ENCODE measurements around the gene CTCF. TPM values are rescaled to one million over a fixed set of nuclear protein-coding genes. Genes with fewer than 3 reads are reported as not detected.

The CTCF gene
- total and polyA plus RNA-seq, 7 experiments from 2014 or later, result 49.8 to 78.6 (median 59.8) TPM

GRCh38 chr16:67598527-67598926 is 36.2 kb downstream of the CTCF start:
- Mint-ChIP-seq H3K9me3 (peaks cover 0 to 2% (median 0%) of the 10 kb centered on the region in 11 donors), H3K36me3 (peaks cover 0 to 12% (median 3%) of the 10 kb centered on the region in 5 donors), H3K27ac (peak overlapping the region in 4 of 9 donors; percentile 0 to 54 (median 40)), H3K27me3 (no peaks in the 10 kb centered on the region), H3K4me1 (peaks cover 37 to 61% (median 55%) of the 10 kb centered on the region in 7 donors), H3K4me3 (no peak overlapping the region)
- Histone ChIP-seq H3K27ac (ENCODE audit: low read depth, low read length) (peak overlapping the region; percentile 12), H3K9me3 (ENCODE audit: control insufficient read depth in 2 of 3, low read length in 3 of 3) (no peaks in the 10 kb centered on the region), H3K4me3 (ENCODE audit: low read length) (no peak overlapping the region), H3K27me3 (ENCODE audit: control insufficient read depth in 2 of 2, insufficient read depth in 2 of 2, low read length in 2 of 2) (no peaks in the 10 kb centered on the region), H3K36me3 (ENCODE audit: control insufficient read depth in 2 of 3, insufficient read depth in 3 of 3, low read length in 3 of 3) (peaks cover 0 to 18% (median 0%) of the 10 kb centered on the region in 3 experiments), H3K4me1 (ENCODE audit: control insufficient read depth in 2 of 2, insufficient read depth in 2 of 2, low read length in 2 of 2) (peaks cover 0 to 9% of the 10 kb centered on the region in 2 donors)
- POLR2A ChIA-PET, result no interaction called here
- intact Hi-C loops (cut with micrococcal nuclease), result no loop called here
- CTCF ChIA-PET, result interaction anchor here (1.5 to 1.8 kb wide), 2 partner anchors 36 to 51 kb away, joined by 7 read pairs; partner anchors contain the start of gene CTCF
- DNase-seq, result no peak
- no peak for ATAC-seq

- no peak overlapping the region for H3K4me3 Mint-ChIP-seq
- H3K36me3 Mint-ChIP-seq, result peaks cover 0 to 9% (median under 1%) of the 10 kb centered on the region in 5 donors
- peak overlapping the region in 8 of 9 donors; percentile 1 to 46 (median 26) for H3K27ac Mint-ChIP-seq
- H3K9me3 Mint-ChIP-seq, result peaks cover 0 to 2% (median 0%) of the 10 kb centered on the region in 11 donors
- ChIA-PET CTCF (no interaction called here), POLR2A (interaction anchor here (0.8 kb wide), 1 partner anchor 408 kb away, joined by 3 read pairs; no protein-coding TSS in a partner anchor)
- H3K27me3 Mint-ChIP-seq, result no peaks in the 10 kb centered on the region
- H3K36me3 ChIP-seq (ENCODE audit: control insufficient read depth in 2 of 3, insufficient read depth in 3 of 3, low read length in 3 of 3), result peaks cover 0 to 9% (median under 1%) of the 10 kb centered on the region in 3 experiments
- peaks cover 0 to 4% of the 10 kb centered on the region in 2 donors for H3K4me1 ChIP-seq (ENCODE audit: control insufficient read depth in 2 of 2, insufficient read depth in 2 of 2, low read length in 2 of 2)
- no peaks in the 10 kb centered on the region for H3K9me3 ChIP-seq (ENCODE audit: control insufficient read depth in 2 of 3, low read length in 3 of 3)
- ATAC-seq, result no peak
- no peak overlapping the region for H3K4me3 ChIP-seq (ENCODE audit: low read length)
- H3K27me3 ChIP-seq (ENCODE audit: control insufficient read depth in 2 of 2, insufficient read depth in 2 of 2, low read length in 2 of 2), result no peaks in the 10 kb centered on the region
- no peak overlapping the region for H3K27ac ChIP-seq (ENCODE audit: low read depth, low read length)
- intact Hi-C loops (cut with micrococcal nuclease), result no loop called here
- peaks cover 26 to 33% (median 29%) of the 10 kb centered on the region in 7 donors for H3K4me1 Mint-ChIP-seq
- DNase-seq, result no peak
Observed at GRCh38 chr16:67605641-67606040, 43.3 kb downstream of the CTCF start.

DNA sequence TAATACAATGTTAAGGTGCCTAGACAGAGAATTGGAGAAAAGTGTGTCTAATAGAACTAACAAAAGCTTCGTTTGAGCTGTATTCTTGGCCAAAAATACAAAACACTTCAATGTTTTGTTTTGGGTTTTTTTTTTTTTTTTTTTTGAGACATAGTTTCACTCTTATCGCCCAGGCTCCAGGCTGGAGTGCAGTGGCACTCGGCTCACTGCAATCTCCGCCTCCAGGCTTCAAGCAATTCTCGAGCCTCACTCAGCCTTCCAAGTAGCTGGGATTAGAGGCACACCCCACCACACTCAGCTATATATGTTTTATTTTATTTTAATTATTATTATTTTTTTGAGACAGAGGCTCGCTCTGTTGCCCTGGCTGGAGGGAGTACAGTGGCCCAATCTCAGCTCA is 44.3 kb downstream of the CTCF start:
- Histone ChIP-seq H3K4me3 (ENCODE audit: low read length) (no peak overlapping the region), H3K36me3 (ENCODE audit: control insufficient read depth in 2 of 3, insufficient read depth in 3 of 3, low read length in 3 of 3) (peaks cover 3 to 19% (median 10%) of the 10 kb centered on the region in 3 experiments), H3K27ac (ENCODE audit: low read depth, low read length) (no peak overlapping the region), H3K9me3 (ENCODE audit: control insufficient read depth in 2 of 3, low read length in 3 of 3) (no peaks in the 10 kb centered on the region), H3K27me3 (ENCODE audit: control insufficient read depth in 2 of 2, insufficient read depth in 2 of 2, low read length in 2 of 2) (no peaks in the 10 kb centered on the region), H3K4me1 (ENCODE audit: control insufficient read depth in 2 of 2, insufficient read depth in 2 of 2, low read length in 2 of 2) (peaks cover 0 to 4% of the 10 kb centered on the region in 2 donors)
- ChIA-PET CTCF (interaction anchor here (0.9 kb wide), 1 partner anchor 15 kb away, joined by 3 read pairs; no protein-coding TSS in a partner anchor), POLR2A (no interaction called here)
- intact Hi-C loops (cut with micrococcal nuclease), result no loop called here
- ATAC-seq (no peak), DNase-seq (no peak)
- Mint-ChIP-seq H3K4me1 (peaks cover 20 to 26% (median 22%) of the 10 kb centered on the region in 7 donors), H3K27ac (peak overlapping the region in 3 of 9 donors; percentile 2 to 46 (median 6)), H3K4me3 (no peak overlapping the region), H3K27me3 (no peaks in the 10 kb centered on the region), H3K36me3 (peaks cover 3 to 11% (median 9%) of the 10 kb centered on the region in 5 donors), H3K9me3 (no peaks in the 10 kb centered on the region)

- Mint-ChIP-seq H3K27me3 (no peaks in the 10 kb centered on the region), H3K4me3 (no peak overlapping the region), H3K27ac (peak overlapping the region in 3 of 9 donors; percentile 0 to 51 (median 4)), H3K36me3 (peaks cover 6 to 14% (median 10%) of the 10 kb centered on the region in 5 donors), H3K9me3 (no peaks in the 10 kb centered on the region), H3K4me1 (peaks cover 13 to 24% (median 21%) of the 10 kb centered on the region in 7 donors)
- ChIA-PET CTCF (no interaction called here), POLR2A (interaction anchor here (0.7 kb wide), 1 partner anchor 8 kb away, joined by 3 read pairs; no protein-coding TSS in a partner anchor)
- DNase-seq, result no peak
- ATAC-seq, result no peak
- no peak overlapping the region for H3K27ac ChIP-seq (ENCODE audit: low read depth, low read length)
- peaks cover 8 to 35% (median 19%) of the 10 kb centered on the region in 3 experiments for H3K36me3 ChIP-seq (ENCODE audit: control insufficient read depth in 2 of 3, insufficient read depth in 3 of 3, low read length in 3 of 3)
- intact Hi-C loops (cut with micrococcal nuclease), result no loop called here
- no peaks in the 10 kb centered on the region for H3K9me3 ChIP-seq (ENCODE audit: control insufficient read depth in 2 of 3, low read length in 3 of 3)
- peaks cover 0 to 4% of the 10 kb centered on the region in 2 donors for H3K4me1 ChIP-seq (ENCODE audit: control insufficient read depth in 2 of 2, insufficient read depth in 2 of 2, low read length in 2 of 2)
- no peak overlapping the region for H3K4me3 ChIP-seq (ENCODE audit: low read length)
- no peaks in the 10 kb centered on the region for H3K27me3 ChIP-seq (ENCODE audit: control insufficient read depth in 2 of 2, insufficient read depth in 2 of 2, low read length in 2 of 2)
Observed at GRCh38 chr16:67608364-67608763, 46.0 kb downstream of the CTCF start.

DNA sequence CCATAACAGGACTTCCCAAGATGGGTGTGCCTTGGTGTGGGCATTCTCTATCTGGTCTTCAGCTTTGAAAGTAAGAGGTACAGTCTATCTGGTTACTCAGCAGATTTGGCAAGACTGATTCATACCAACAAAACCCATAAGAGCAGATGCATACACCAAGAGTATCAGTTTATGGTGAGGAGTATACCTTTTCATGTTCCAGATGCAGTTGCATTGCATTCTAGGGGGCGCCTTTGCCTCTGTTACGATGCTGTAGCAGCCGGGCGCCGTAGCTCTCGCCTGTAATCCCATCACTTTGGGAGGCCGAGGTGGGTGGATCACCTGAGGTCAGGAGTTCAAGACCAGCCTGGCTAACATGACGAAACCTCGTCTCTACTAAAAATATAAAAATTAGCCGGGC is 51.5 kb downstream of the CTCF start:
- intact Hi-C loops (cut with micrococcal nuclease), result no loop called here
- DNase-seq (no peak), ATAC-seq (no peak)
- H3K27ac Mint-ChIP-seq, result no peak overlapping the region
- no peaks in the 10 kb centered on the region for H3K9me3 Mint-ChIP-seq
- Histone ChIP-seq H3K4me3 (ENCODE audit: low read length) (no peak overlapping the region), H3K36me3 (ENCODE audit: control insufficient read depth in 2 of 3, insufficient read depth in 3 of 3, low read length in 3 of 3) (peaks cover 23 to 73% (median 28%) of the 10 kb centered on the region in 3 experiments), H3K9me3 (ENCODE audit: control insufficient read depth in 2 of 3, low read length in 3 of 3) (no peaks in the 10 kb centered on the region), H3K27me3 (ENCODE audit: control insufficient read depth in 2 of 2, insufficient read depth in 2 of 2, low read length in 2 of 2) (no peaks in the 10 kb centered on the region), H3K27ac (ENCODE audit: low read depth, low read length) (no peak overlapping the region), H3K4me1 (ENCODE audit: control insufficient read depth in 2 of 2, insufficient read depth in 2 of 2, low read length in 2 of 2) (no peaks in the 10 kb centered on the region)
- POLR2A ChIA-PET, result interaction anchor here (0.8 to 1.5 kb wide), 3 partner anchors 37 to 66 kb away, joined by 3 read pairs; no protein-coding TSS in a partner anchor
- H3K4me1 Mint-ChIP-seq, result peaks cover 0 to 4% (median 0%) of the 10 kb centered on the region in 7 donors
- H3K4me3 Mint-ChIP-seq, result no peak overlapping the region
- H3K27me3 Mint-ChIP-seq, result no peaks in the 10 kb centered on the region
- peaks cover 11 to 34% (median 18%) of the 10 kb centered on the region in 5 donors for H3K36me3 Mint-ChIP-seq
- CTCF ChIA-PET, result interaction anchor here (0.7 to 4.6 kb wide), 2 partner anchors 66 to 97 kb away, joined by 3 to 14 read pairs; no protein-coding TSS in a partner anchor

DNA sequence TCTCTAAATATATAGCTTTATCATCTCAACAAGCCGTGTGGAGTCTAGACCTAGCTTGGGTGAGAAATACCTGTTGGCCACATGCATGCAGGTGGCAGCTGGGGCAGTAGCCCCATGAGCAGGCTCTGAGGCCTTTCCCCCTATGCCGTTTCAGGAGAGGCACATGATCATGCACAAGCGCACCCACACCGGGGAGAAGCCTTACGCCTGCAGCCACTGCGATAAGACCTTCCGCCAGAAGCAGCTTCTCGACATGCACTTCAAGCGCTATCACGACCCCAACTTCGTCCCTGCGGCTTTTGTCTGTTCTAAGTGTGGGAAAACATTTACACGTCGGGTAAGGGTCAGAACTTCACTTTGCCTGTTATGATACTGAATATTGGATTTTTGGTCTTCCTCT is 65.9 kb downstream of the CTCF start:
- Histone ChIP-seq H3K27me3 (ENCODE audit: control insufficient read depth in 2 of 2, insufficient read depth in 2 of 2, low read length in 2 of 2) (no peaks in the 10 kb centered on the region), H3K4me3 (ENCODE audit: low read length) (no peak overlapping the region), H3K36me3 (ENCODE audit: control insufficient read depth in 2 of 3, insufficient read depth in 3 of 3, low read length in 3 of 3) (peaks cover 14 to 82% (median 39%) of the 10 kb centered on the region in 3 experiments), H3K4me1 (ENCODE audit: control insufficient read depth in 2 of 2, insufficient read depth in 2 of 2, low read length in 2 of 2) (no peaks in the 10 kb centered on the region), H3K9me3 (ENCODE audit: control insufficient read depth in 2 of 3, low read length in 3 of 3) (no peaks in the 10 kb centered on the region), H3K27ac (ENCODE audit: low read depth, low read length) (no peak overlapping the region)
- intact Hi-C loops (cut with micrococcal nuclease), result no loop called here
- POLR2A ChIA-PET, result interaction anchor here (0.9 to 1.0 kb wide), 2 partner anchors 59 to 81 kb away, joined by 3 read pairs; no protein-coding TSS in a partner anchor
- H3K4me1 Mint-ChIP-seq, result no peaks in the 10 kb centered on the region
- H3K27ac Mint-ChIP-seq, result peak overlapping the region in 2 of 9 donors; percentile 9 to 18
- no peaks in the 10 kb centered on the region for H3K9me3 Mint-ChIP-seq
- DNase-seq (no peak), ATAC-seq (no peak)
- H3K36me3 Mint-ChIP-seq, result peaks cover 8 to 41% (median 25%) of the 10 kb centered on the region in 5 donors
- no peaks in the 10 kb centered on the region for H3K27me3 Mint-ChIP-seq
- H3K4me3 Mint-ChIP-seq, result no peak overlapping the region
- CTCF ChIA-PET, result interaction anchor here (1.0 kb wide), 1 partner anchor 81 kb away, joined by 3 read pairs; no protein-coding TSS in a partner anchor

All from naive thymus-derived CD4-positive, alpha-beta T cell (primary cell).